Prostate gland (tissue), 2 donors: ENCODE data around the gene CPA5. TPM values are rescaled to one million over a fixed set of nuclear protein-coding genes. Genes with fewer than 3 reads are reported as not detected.
A peak's percentile ranks its signal among the peaks of the same experiment; 100 is the strongest.

Experiments
- DNase-seq: peaks from one replicate; pipeline ENCODE4 v3.0.0-alpha.2; 2019; ENCODE audit warnings: low spot score
- H3K27ac ChIP-seq, 2 donors: fragments of 200-600 bp; sonication (generic); 2 replicates each; pipeline ENCODE4 v1.5.1; 2017 to 2019
- H3K27me3 ChIP-seq: fragments of 200-600 bp; sonication (generic); replicated peaks from 2 replicates; pipeline ENCODE4 v1.5.1; 2019; ENCODE audit not compliant: insufficient read depth
- H3K36me3 ChIP-seq, 2 donors: fragments of 200-600 bp; sonication (generic); 1 replicate in 1 of 2; 2 replicates in 1 of 2; pipeline versions ENCODE4 v1.5.1 to v1.8.1; 2017 to 2019
- H3K4me1 ChIP-seq: fragments of 200-600 bp; sonication (generic); replicated peaks from 2 replicates; pipeline ENCODE4 v1.5.1; 2019
- H3K4me3 ChIP-seq, 2 donors: fragments of 200-600 bp; sonication (generic); 2 replicates each; pipeline ENCODE4 v1.5.1; 2017 to 2019
- H3K9me3 ChIP-seq: fragments of 200-600 bp; sonication (generic); 2 replicates; pipeline ENCODE4 v1.5.1; 2017
- CTCF ChIP-seq, 4 experiments: fragments of 200-600 bp in 2 of 4; fragments of 450-650 bp in 2 of 4; sonication (generic) in 2 of 4; IDR thresholded peaks; 1 replicate in 3 of 4; 2 replicates in 1 of 4; pipeline ENCODE4 v1.5.1; 2016 to 2019; ENCODE audit warnings: antibody characterized with exemption in 4 of 4, mild to moderate bottlenecking in 2 of 4, moderate library complexity in 2 of 4
- POLR2A ChIP-seq: fragments of 450-650 bp; IDR thresholded peaks from one replicate; pipeline ENCODE4 v1.6.1; 2016; ENCODE audit warnings: antibody characterized with exemption, mild to moderate bottlenecking
- POLR2AphosphoS5 ChIP-seq: sonication (generic); formaldehyde crosslinking; IDR thresholded peaks from one replicate; pipeline ENCODE4 v1.6.1; 2017; ENCODE audit warnings: antibody characterized with exemption
- WGBS: methylation state at CpG from one replicate; pipeline ENCODE4 v1.1.5; 2018; 5-methylcytosine and 5-hydroxymethylcytosine counted together
- intact Hi-C: fragments of 100-400 bp; cut with DNase I; formaldehyde crosslinking; loops from one replicate; pipeline ENCODE4 v1.14.2; 2022
- total RNA-seq, 2 donors: library from RNA; depleted of rRNA; stranded (reverse); fragments of >200 nt; gene quantifications; one replicate each; pipeline ENCODE4 v1.1.0, GENCODE V29; 2016

The CPA5 gene
- total RNA-seq, 2 donors from 2014 or later: 1.5 TPM; not detected in 1

DNA sequence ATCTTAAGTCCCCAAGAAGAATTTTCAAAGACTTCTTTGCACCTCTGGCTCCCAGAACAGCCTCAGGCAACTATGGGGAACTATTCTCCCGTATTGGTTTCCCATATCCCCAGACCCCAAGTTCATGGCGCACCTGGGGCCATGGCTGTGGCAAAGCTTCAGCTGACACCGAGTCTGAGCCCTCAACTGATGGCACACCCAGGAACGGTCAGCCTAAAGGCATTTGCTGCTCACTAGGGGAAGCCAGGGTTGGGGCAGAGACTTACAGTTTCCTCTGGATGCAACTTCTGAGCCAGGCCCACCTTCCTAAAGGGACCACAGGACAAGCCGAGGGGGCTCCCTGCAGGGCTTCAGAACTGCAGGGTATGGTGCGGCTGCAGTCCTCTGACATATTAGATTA lies 21.9 kb downstream of the CPA5 start:
- intact Hi-C loops: no loop called here
- no peak overlapping the region for H3K4me3 ChIP-seq
- no peaks in the 10 kb centered on the region for H3K36me3 ChIP-seq
- no peaks in the 10 kb centered on the region for H3K9me3 ChIP-seq
- WGBS: 95% methylated on average over 6 of the region's 6 CpGs
- TF ChIP-seq POLR2AphosphoS5 (no peak), CTCF (IDR thresholded peaks at IDR 0.05) (no peak), POLR2A (no peak)
- H3K27me3 ChIP-seq: no peaks in the 10 kb centered on the region
- peaks cover 12% of the 10 kb centered on the region for H3K4me1 ChIP-seq
- H3K27ac ChIP-seq: no peak overlapping the region
- no peak for DNase-seq

- peaks cover 12% of the 10 kb centered on the region for H3K4me1 ChIP-seq
- TF ChIP-seq POLR2AphosphoS5: no peak
- no peak for TF ChIP-seq CTCF (IDR thresholded peaks at IDR 0.05)
- TF ChIP-seq POLR2A: no peak
- DNase-seq: no peak
- H3K27me3 ChIP-seq: no peaks in the 10 kb centered on the region
- no peak overlapping the region for H3K27ac ChIP-seq
- no peaks in the 10 kb centered on the region for H3K9me3 ChIP-seq
- WGBS: 94% methylated on average over 13 of the region's 13 CpGs
- intact Hi-C loops: no loop called here
- H3K36me3 ChIP-seq: no peaks in the 10 kb centered on the region
- H3K4me3 ChIP-seq: no peak overlapping the region
These were observed 22.6 kb downstream of the CPA5 start for GRCh38 chr7:130367088-130367755.

DNA sequence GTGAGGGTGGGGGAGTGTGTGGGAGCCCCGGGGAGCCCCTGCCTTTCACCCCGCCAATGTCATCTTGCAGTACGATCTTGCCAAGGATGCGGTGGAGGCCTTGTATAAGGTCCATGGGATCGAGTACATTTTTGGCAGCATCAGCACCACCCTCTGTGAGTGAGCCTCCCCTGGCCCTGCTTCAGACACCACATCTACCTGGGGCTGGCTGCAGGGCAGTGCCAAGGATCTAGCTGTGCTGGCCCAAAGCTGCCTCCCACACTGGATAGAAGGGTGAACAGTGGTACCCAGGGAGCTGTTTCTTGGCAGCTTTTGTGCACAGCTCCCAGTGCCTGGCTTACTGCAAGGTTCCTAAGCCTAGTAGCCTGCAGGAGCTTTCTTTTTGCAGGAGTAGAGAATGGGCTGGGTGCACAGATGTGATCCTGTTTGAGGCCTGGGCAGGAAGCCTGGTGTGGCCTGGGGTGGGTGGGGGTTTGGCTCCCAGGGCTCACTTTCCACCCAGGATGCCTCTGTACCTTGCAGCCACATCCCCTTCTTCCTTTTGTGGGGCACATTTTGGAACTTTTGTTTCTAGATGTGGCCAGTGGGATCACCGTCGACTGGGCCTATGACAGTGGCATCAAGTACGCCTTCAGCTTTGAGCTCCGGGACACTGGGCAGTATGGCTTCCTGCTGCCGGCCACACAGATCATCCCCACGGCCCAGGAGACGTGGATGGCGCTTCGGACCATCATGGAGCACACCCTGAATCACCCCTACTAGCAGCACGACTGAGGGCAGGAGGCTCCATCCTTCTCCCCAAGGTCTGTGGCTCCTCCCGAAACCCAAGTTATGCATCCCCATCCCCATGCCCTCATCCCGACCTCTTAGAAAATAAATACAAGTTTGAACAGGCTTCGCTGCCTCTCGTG lies 23.5 kb downstream of the CPA5 start:
- intact Hi-C loops: no loop called here
- TF ChIP-seq POLR2A: no peak
- TF ChIP-seq POLR2AphosphoS5: no peak
- TF ChIP-seq CTCF (IDR thresholded peaks at IDR 0.05): no peak
- peaks cover 12% of the 10 kb centered on the region for H3K4me1 ChIP-seq
- DNase-seq: no peak
- H3K27ac ChIP-seq: peak overlapping the region; percentile 54 to 58
- no peaks in the 10 kb centered on the region for H3K27me3 ChIP-seq
- H3K36me3 ChIP-seq: no peaks in the 10 kb centered on the region
- 71% methylated on average over 18 of the region's 19 CpGs for WGBS
- no peaks in the 10 kb centered on the region for H3K9me3 ChIP-seq
- H3K4me3 ChIP-seq: no peak overlapping the region

GRCh38 chr7:130369110-130369711 lies 24.6 kb downstream of the CPA5 start:
- peaks cover 16% of the 10 kb centered on the region for H3K4me1 ChIP-seq

GRCh38 chr7:130369831-130370550 lies 25.4 kb downstream of the CPA5 start:
- H3K36me3 ChIP-seq: no peaks in the 10 kb centered on the region
- 69% methylated on average over 3 of the region's 3 CpGs for WGBS
- intact Hi-C loops: no loop called here
- H3K27me3 ChIP-seq: no peaks in the 10 kb centered on the region
- H3K27ac ChIP-seq: peak overlapping the region in 1 of 2 donors; percentile 54
- no peak for TF ChIP-seq CTCF (IDR thresholded peaks at IDR 0.05)
- TF ChIP-seq POLR2AphosphoS5: no peak
- no peak for TF ChIP-seq POLR2A
- H3K4me3 ChIP-seq: no peak overlapping the region
- no peaks in the 10 kb centered on the region for H3K9me3 ChIP-seq
- H3K4me1 ChIP-seq: peaks cover 16% of the 10 kb centered on the region
- no peak for DNase-seq

More at GRCh38 chr7:130369110-130369711, 24.6 kb downstream of the CPA5 start:
- H3K9me3 ChIP-seq: no peaks in the 10 kb centered on the region
- TF ChIP-seq POLR2AphosphoS5 (no peak), POLR2A (no peak)
- 31% methylated on average over 10 of the region's 10 CpGs for WGBS
- no peak overlapping the region for H3K4me3 ChIP-seq
- H3K27ac ChIP-seq: peak overlapping the region; percentile 54 to 58
- H3K27me3 ChIP-seq: no peaks in the 10 kb centered on the region
- no peaks in the 10 kb centered on the region for H3K36me3 ChIP-seq
- intact Hi-C loops: no loop called here
- DNase-seq: no peak
